ENCODE data around the gene LCN1.

GRCh38 chr9:135486267-135487065 is 34.8 kb upstream of the LCN1 start:
- TF ChIP-seq JUND (IDR thresholded peaks at IDR 0.05; ENCODE audit: low read length) = no peak
- no peak for TF ChIP-seq POLR2AphosphoS5 (IDR thresholded peaks at IDR 0.05; ENCODE audit: low read depth, low read length)
- TF ChIP-seq TAF1 (IDR thresholded peaks at IDR 0.05; ENCODE audit: low read depth, low read length) = no peak
- TF ChIP-seq EP300 (IDR thresholded peaks at IDR 0.05; ENCODE audit: borderline replicate concordance in 1 of 2, low read depth in 2 of 2, low read length in 2 of 2) = no peak

All from H1 (cell line).